ENCODE measurements around the gene PRTN3. TPM values are rescaled to one million over a fixed set of nuclear protein-coding genes. Genes with fewer than 3 reads are reported as not detected.
A peak's percentile ranks its signal among the peaks of the same experiment; 100 is the strongest.

PRTN3 gene, protein sequence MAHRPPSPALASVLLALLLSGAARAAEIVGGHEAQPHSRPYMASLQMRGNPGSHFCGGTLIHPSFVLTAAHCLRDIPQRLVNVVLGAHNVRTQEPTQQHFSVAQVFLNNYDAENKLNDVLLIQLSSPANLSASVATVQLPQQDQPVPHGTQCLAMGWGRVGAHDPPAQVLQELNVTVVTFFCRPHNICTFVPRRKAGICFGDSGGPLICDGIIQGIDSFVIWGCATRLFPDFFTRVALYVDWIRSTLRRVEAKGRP
- polyA plus RNA-seq (ENCODE audit: insufficient read length) = 6.1 TPM

DNA sequence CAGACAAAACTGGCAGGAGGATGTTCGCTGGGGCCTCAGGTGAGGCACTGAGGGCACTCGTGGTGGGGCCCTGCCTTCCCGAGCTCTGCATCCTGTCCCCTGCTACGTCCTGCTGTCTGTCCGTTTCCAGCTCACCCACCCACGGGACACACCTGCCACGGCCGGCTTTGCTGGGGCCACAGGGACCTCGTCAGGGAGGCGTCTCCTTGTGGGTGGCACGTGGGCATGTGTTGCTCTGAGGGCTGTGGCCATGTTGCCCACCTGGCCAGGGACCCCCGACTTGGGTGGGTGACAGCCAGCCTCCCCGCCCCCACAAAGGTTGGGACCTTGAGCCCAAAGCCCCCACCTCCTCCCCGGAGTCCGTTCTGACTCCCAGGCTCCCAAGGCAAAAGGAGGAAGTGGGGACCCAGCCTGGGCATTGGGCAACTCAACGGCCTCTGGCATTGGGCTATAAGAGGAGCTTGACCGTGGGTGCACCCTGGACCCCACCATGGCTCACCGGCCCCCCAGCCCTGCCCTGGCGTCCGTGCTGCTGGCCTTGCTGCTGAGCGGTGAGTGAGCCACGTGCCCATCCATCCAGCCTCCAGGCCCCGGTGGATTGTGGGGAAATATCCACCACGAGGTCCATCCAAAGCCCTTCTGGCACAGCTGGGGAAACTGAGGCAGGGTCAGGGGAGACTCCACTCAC lies at the start of gene PRTN3:
Gene PRTN3, plus strand, starts transcription at position 481 of the 688 bp plus-strand sequence. Its CDS starts 10 bp downstream, at position 491.
- DNase-seq = no peak

- DNase-seq = no peak
Measured at GRCh38 chr19:791007-791566, 49.7 kb upstream of the PRTN3 start.

DNA sequence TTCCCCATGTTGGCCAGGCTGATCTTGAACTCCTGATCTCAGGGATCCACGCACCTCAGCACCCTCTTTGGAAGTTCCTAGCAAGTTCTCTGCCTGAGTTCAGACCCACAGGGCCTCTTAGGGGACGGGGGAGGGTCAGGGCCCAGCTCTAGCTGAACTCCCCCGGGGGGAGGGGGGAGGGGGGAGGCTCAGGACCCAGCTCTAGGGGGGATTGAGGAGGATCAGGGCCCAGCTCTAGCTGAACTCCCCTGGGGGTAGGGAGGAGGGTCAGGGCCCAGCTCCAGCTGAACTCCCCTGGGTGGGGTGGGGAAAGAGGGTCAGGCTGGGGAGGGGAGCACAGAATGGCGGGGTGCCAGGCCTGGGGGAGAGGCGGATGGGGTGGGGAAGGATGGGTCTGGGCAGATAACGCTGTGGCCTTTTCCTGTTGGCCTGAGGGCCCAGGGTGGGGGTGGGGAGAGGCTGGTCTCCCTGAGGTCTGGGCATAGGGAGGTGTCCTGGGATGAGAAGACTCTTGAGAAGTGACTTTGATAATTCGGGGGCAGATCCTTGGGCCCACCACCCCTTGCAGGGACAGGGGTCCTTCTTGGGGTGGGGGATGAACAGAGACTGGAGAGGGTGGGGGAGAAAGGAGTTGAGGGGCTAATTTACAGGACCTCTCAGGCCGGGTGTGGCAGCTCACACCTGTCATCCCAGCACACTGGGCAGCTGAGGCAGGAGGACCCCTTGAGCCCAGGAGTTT lies 49.1 kb upstream of the PRTN3 start:
- DNase-seq = no peak

- no peak for DNase-seq
Measured at GRCh38 chr19:792306-792885, 48.4 kb upstream of the PRTN3 start.

GRCh38 chr19:793806-794205 lies 47.0 kb upstream of the PRTN3 start:
- DNase-seq = no peak

GRCh38 chr19:795073-795611 lies 45.7 kb upstream of the PRTN3 start:
- no peak for DNase-seq

GRCh38 chr19:795691-796581 lies 44.9 kb upstream of the PRTN3 start:
- no peak for DNase-seq

- DNase-seq = peak; percentile 100
Measured at GRCh38 chr19:796692-797527, 43.9 kb upstream of the PRTN3 start, which contains the start of gene PTBP1. Gene PTBP1, plus strand, starts transcription at chr19:797452. Its CDS starts 46 bp downstream, at chr19:797498.

DNA sequence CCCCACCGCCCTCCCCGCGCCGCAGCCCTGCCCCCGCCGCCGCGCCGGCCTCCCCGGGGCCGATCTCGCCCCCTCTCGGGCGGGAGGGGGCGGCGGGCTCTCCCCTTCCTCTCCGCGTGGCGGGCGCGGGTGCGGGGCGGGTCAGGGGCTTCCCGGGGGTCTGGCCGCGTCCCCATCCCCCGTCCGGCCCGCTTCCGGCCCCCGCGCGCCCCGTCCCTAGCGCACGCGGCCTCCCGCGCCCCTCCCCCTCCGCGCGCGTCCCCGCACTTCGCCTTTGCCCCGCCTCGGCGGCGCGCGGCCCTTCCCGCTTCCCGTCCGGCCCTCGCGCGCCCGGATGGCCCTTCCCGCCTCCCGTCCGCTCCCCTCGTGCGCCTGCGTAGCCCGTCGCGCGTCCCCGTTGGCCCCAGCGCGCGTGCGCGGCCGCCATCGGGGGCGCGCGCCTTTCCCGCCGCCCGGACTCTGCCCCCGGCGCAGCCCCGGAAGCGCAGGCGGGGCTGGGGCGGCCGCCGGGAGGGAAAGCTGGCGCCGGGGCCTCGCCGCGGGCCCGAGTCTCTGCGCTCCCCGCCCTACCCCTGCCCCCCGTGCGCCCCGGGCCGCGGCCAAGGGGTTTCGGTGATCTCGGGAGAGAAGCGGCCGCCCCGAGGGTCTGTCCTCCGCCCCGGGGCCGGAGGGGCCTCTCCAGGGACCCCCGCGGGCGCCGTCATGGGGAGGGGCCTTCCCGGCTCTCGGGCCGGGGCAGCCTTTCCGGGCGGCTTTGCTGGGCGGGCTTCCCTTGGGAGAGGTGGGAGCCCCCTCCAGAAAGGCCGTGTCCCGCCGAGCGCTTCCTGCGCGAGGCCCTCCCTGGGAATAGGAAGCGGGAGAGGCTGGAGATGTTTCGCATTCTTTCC lies 43.0 kb upstream of the PRTN3 start:
- peak; percentile 95 for DNase-seq

DNA sequence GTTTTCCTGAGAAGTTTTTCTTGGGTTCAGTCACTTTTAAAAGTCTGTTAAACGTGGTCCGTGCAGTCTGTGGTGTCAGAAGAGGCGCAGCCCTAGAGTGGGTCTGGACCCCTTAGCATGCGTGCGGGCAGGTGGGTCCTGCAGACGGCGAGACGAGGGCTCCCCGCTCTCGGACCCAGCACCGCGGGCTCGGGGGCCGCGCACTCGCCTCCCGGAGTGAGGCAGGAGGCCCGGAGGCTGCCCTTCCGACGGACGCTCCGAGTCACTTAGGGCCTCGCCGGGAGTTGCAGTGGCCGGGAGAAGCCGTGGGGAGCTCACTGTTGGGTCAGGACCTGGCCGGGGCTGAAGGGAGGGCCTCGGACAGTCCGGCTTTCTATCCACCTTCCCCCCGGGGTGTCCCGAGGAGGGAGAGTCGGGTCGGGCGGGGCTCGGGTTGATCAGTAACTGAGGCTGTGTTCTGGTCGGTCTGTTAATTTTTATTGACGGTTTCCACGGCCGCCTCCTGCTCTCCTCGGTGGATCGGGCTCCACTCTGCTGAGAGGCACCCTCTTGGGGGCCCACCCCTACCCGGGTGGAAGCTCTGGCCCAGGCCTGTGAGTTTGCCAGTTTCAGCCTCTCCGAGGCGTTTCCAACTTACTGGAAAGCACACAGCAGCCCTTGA lies 42.3 kb upstream of the PRTN3 start:
- no peak for DNase-seq

DNA sequence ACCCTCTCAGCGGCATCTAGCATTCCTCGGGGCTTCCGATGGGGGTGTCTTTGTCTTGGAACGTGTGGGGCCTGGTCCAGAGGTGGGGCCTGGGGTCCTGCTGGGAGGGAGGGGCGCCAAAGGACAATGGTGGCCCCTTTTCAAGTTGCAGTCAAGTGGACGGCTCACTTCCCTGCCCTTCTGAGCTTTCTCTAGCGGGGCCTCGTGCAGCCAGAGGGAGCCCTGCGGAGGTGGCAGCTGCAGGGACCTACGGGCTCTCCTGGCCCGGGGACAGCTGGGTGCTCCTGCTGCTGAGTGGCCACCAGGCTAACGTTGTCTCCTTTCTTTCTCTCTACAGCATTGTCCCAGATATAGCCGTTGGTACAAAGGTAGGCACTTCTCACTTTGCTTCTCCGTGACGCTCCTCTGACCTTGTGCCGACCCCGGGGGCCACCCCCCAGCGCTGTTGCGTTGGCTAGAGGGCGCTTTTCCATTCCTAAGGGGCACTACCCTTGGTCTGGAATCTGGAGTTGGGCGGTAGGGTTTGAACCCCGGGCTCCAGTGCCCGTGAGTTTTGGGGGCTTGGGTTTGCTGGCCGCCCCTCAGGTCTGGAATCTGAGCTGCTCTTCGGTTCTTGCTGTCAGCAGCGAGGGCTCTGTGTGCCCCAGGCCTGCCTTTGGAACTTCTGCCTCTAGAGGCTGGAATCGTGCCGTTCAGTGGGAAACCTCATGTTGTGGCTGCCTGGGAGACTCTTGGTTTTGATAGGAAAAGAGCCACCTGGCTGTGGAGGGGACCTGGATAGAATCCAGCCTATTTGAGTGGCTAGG lies 41.5 kb upstream of the PRTN3 start:
- DNase-seq = no peak

- no peak for DNase-seq
Measured at GRCh38 chr19:800360-801029, 40.3 kb upstream of the PRTN3 start.

DNA sequence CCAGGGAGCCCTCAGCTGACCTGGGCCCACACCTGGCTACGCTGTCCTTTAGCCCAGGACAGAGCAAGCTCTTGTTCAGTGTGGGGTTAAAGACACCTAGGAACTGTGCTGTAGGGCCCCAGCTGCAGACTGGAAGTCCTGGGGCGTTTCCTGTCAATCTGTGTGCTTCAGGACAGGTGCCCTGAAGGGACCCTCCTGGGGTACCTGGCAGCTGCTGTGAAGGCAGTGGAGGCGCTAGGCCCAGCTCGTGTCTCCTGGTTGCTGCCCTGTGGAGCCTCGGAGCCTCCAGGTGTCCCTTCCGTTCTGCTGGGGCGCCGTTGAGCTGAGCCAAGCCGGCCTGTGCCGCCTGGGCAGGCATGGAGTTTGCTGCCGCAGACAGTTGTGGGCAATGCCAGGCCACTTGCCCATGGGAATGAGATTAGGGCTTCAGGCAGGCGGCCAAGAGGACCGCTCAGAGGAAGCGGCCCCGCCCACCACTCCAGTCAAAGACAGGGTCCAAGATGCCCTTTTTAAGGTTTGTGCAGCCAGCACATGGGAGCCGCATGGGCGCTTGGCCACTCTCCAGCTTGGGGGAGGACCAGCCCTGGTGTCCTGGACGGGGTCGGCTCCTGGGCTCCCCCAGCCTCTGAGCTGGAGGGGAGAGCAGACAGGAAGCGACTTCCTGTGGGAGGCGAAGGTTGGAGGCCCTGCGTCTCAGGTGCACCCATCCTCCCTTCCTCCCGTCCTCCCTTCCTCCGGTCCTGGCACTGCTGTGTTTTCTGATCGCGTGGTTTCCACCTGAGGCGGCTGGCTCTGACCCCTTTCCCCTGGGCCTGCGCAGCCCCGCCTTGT lies 39.6 kb upstream of the PRTN3 start:
- no peak for DNase-seq

GRCh38 chr19:801861-802497 lies 38.8 kb upstream of the PRTN3 start:
- no peak for DNase-seq

GRCh38 chr19:802498-803098 lies 38.2 kb upstream of the PRTN3 start:
- peak; percentile 74 for DNase-seq
